Activated T-cell treated with anti-CD3 and anti-CD28 coated beads for 48 hours (primary cell): ENCODE results near the gene MBD5.
A peak's percentile ranks its signal among the peaks of the same experiment; 100 is the strongest.

ENCODE experiments used
- DNase-seq: peaks from one replicate; pipeline ENCODE4 v3.0.0-alpha.2; 2020; ENCODE audit warnings: low read depth

MBD5 gene

GRCh38 chr2:148124271-148124670 is 103.4 kb downstream of the MBD5 start:
- DNase-seq: no peak

- DNase-seq: no peak
Measured at GRCh38 chr2:148130581-148130980, 109.7 kb downstream of the MBD5 start.

- DNase-seq: no peak
Measured at GRCh38 chr2:148132412-148132811, 111.5 kb downstream of the MBD5 start.

DNA sequence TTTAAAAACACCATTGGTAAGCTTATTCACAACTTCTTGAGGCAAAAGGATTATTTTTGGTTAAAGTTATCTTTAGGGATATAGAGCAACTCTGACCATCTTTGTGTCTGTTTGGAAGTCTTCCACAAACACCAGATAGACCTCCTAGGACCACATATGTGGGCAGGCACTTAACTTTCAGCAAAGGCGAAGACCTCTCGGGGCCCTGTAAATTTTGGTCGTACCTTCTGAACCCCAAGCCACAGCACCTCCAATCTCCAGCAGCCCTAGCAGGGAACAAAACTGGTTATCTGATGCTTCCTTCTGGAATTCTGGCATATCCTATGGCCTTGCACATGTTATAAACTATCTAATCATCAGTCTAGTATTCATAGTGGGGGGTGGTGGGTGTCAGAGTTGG is 114.8 kb downstream of the MBD5 start:
- no peak for DNase-seq

DNA sequence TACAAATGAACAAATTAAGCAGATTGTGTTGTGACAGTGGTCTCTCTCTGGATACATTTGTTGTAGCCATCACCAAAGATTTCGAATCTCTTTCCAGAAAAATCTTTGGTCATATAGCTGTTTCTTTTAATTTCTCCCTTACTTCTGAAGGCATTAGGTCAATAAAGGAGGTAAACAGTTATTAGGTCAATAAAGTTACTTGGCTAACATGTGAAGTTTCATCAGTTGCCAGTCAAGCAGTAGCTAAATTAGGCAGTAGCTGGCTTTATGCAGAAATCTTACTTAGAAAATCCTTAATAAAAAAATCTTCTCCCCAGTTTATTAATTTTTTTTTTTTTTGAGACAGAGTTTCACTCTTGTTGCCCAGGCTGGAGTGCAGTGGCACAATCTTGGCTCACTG is 115.5 kb downstream of the MBD5 start:
- DNase-seq: no peak

DNA sequence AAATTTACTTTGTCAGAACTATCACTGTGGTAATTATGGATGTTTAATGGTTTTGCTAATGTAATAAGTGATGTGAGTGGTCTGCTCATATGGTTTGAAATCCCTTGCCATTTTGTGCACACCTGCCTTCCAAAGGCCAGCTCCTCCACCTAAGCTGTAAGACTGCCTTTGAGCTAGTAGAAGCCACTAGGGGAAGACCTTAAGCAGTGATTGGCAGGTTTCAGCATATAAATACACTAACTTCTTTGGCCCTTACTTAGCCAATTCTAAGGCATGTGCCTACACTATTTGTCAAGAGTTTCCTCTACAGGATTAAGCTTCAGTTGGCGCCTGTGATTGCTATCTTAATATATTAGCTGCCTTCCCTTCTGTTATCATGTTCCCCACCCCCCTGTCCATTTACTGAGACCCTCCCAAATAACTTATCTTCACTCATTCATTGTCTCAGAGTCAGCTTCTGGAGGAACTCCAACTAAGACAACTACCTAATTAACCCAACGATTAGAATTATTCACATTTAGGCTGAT is 141.1 kb downstream of the MBD5 start:
- DNase-seq: no peak

DNA sequence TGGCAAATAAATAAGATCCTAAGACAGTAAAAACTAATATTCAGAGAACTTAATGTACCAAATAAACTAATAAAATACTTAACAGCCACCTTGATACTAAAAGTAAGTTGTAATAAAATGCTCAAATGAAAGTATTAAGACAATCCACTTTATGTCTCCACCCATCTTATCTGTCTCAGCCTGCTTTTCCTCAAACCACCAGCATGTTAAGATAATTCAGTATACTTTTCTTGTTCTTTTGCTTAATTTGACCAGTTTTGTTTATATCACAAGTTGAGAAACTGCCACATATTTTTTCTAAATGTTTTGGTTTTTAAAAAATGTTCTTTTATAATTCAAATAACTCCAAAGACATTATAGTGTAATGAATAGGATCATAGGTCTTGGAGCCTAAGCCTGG is 142.0 kb downstream of the MBD5 start:
- DNase-seq: no peak

- no peak for DNase-seq
Measured at GRCh38 chr2:148165975-148166374, 145.1 kb downstream of the MBD5 start.

DNA sequence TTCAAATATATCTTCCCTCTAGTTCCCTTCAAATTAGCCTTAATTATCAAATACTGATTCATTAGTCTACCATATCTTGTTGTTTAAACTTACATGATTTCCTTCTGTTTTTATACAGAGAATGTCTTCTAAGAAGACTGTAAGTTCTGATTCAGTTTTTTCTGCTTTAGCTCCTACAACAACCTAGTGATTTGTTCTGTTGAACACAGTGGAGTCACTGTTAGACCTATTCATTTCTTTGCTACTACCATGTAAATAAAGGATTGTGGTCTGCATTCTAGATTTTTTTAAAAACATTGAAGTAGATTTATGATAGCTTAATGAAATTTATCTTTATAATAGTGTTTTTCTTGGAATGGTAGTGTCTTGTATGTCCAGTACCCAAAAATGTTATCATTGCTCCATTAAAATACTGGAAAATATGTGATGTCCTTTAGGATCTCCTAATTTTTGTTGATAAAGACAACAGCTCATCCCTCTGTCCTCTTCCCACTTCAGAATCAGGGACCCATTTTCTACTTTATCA is 146.4 kb downstream of the MBD5 start:
- DNase-seq: no peak

GRCh38 chr2:148167855-148168254 is 147.0 kb downstream of the MBD5 start:
- no peak for DNase-seq

DNA sequence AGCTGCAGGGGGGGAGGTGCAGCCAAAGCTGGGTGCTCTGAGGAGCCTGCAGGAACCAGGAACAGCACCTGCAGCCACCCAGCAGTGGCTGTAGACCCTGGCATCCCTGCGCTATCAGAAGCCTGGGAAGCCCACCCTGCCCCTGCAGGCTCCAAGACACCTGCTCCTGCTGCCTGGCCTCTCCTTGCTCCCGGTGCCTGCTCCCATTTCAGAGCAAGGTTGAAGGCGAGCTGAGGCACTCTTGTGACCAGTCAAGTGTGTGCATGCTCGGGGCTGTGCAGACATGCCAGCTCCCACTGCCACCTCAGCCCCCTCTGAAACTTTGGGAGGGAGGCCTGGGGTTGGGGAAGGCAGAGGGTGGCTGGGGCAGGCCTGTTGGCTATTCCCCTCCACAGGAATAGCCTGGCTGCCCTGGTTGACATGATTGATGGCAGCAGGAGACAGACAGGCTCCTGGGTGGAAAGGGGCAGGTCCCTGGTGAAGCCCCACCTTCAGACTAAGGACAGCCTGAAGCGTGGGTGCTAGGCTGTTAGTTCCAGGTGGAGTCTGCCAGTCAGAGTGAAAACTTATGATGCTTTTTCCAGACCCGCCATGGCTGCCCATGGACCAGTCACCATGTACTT is 151.4 kb downstream of the MBD5 start:
- no peak for DNase-seq

- DNase-seq: no peak
Measured at GRCh38 chr2:148173168-148173567, 152.3 kb downstream of the MBD5 start.

- DNase-seq: no peak
Measured at GRCh38 chr2:148177559-148177958, 156.7 kb downstream of the MBD5 start.

DNA sequence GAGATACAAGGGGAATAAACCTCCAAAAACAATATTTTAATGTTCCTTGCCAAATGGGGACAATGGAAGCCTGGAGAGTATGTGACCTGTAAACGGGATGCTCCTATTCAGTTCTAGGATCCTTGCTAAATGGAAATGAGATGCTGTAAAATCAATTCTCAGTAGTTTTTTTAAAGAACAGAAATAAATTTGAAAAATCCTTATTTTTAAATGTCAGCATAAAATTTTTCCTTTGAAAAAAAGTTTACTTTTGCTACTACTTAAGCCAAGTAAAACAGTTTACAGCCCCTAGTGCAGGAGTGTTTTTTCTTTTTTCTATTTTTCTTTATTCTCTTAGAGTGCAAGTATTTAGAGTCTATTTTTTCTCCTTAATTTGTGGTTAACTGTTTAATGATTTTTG is 158.8 kb downstream of the MBD5 start:
- DNase-seq: no peak

DNA sequence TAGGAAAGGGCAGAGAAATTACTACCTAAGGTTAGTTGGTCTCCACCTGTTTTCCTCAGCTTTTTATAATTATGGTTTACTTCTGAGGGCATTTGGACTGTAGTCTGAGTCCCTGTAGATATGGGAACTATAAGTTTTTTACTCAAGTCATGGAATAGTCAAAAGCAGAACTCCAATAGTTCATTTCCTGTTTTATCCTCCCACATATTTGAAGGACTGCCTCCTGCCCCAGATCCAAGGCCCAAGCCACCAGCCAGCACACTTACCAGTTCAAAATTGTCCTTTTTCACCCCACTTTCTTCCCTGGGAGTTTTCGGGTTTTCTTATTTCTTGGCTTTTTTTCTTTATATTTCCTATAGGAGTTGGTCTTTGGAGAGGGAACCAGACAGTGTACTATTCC is 164.1 kb downstream of the MBD5 start:
- no peak for DNase-seq

DNA sequence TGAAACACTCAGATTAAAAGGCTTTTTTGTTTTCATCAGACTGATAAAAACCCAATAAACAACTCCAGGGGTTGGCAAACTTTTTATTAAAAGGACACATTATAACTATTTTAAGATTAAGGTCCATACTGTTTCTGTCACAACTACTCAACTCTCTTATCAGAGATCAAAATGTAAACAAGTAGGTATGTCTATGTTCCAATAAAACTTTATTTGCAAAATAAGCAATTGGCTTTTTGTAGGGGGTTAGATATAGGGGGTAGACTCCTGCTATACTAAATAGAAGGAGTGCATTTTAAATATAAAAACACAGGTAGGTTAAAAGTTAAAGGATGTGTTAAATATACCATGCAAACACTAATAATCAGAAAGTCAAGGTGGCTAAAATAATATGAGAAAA is 174.0 kb downstream of the MBD5 start:
- DNase-seq: no peak

DNA sequence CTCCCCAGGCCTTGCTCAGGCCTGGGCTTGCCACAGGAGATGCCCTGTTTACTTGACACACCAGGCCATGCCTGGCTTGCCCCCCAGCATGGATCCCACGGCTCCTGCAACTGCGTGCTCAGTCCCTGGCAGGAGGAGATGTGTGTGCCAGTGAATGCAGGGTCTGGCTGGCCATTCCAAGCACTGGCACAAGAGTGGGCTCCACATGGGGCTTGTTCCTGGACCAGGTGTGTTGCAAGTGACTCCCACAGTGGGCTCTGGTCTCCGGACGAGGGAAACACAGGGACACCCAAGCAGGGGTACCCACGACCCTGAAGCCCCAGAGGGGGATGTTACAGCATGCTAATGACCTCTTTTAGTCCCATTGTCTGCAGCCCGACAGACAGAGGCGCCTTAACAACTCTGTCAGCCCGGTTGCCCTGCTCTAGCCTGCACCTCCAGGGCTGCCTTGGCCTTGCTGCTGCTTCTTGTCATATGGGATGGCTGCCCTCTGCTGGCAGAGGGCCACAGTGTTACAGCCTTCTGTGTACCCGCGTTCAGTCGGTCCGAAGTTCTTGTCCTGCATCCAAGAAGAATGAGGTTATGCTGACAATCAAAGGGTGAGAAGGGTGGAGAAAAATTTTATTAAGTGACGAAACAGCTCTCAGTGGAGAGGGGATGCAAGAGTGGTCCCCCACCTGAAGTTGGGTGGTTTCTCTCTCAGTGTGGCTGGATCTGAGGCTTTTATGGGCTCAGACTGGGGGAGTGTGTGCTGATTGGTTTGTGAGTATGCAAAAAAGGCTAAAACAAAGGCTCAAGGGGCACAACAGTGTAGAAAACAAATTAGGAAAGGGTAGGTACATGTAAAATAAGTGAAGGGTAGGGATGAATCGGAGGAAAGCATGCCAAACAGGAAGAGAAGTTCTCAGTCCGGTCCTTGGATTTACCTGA is 180.4 kb downstream of the MBD5 start:
- peak; percentile 40 for DNase-seq

DNA sequence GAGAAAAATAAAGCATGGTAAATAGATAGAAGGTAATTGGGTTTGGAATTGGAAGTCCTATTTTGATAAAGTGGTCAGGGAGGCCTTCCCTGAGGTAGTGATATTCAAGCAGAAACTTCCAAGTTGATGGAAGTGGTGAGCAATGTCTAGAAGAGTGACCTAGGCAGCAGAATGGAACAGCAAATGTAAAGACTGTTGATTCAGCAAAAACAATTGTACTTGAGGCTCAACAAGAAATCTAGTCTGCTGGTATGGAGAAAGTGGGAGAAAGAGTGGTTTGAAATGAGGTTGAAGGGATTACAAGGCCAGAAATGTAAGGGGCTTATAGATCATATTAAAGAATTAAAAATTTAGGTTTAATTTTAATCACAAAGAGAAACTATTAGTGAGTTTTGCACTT is 181.3 kb downstream of the MBD5 start:
- DNase-seq: no peak

- no peak for DNase-seq
Measured at GRCh38 chr2:148207111-148207510, 186.2 kb downstream of the MBD5 start.

- no peak for DNase-seq
Measured at GRCh38 chr2:148209603-148210002, 188.7 kb downstream of the MBD5 start.

GRCh38 chr2:148218326-148219075 is 197.6 kb downstream of the MBD5 start:
- DNase-seq: no peak

- no peak for DNase-seq
Measured at GRCh38 chr2:148221166-148221565, 200.3 kb downstream of the MBD5 start.
